ENCODE measurements around the gene ZFX. TPM values are rescaled to one million over a fixed set of nuclear protein-coding genes. Genes with fewer than 3 reads are reported as not detected.

ZFX gene
- total RNA-seq, 1 experiment from 2014 or later = 63.9 TPM

DNA sequence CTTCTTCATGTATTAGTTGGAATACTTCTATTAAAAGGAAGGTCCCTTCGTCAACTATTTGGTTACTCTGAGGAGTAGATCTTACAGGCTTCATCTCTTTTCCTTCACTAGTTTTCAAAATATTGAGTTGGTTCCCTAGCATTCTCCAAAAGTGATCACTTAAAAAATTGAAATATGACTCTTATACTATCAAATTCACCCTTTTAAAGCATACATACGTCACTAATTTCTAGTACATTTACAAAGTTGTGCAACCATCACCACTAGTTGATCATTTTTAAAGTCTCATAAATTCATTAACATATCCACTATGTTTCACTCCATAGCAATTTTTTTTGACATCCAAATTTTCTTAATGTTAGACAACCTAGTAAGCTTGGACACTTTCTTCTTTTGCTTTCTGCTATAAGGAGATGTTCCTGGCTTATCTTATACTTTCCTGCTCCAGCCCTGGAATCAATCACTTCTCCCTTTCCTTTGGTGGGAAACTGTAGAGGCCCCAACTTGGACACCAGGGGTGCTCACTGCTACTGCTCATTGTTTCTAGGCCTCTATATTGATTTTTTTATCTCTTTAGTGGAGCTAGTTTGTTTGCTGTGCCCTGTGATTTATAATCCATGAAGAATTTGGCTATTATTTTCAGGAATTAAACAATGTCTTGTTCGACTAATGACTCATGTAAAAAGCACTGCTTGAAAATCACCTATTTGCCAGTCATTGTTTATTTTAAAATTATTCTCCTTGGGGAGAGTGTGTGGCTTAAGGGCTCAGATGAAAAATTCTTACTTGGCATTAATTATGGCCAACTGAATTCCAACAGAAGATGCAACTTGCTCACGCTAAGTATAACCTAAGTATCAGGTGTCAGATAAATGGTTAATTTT, 4.0 kb upstream of the ZFX start:
- H3K27ac ChIP-seq (ENCODE audit: low read depth, low read length, poor library complexity, severe bottlenecking) = no peak overlapping the region
- CTCF ChIA-PET = no interaction called here
- intact Hi-C loops (cut with micrococcal nuclease; ENCODE audit: unreplicated experiment) = loop anchor here (2.0 to 5.0 kb wide), 2 partner anchors 91 to 97 kb away; partner anchors contain the start of gene EIF2S3
- BruUV-seq (replicated peaks) = no TSS peak
- H3K9me3 ChIP-seq (ENCODE audit: low read depth, low read length, poor library complexity, severe bottlenecking) = no peaks in the 10 kb centered on the region
- no peaks in the 10 kb centered on the region for H3K27me3 ChIP-seq (replicated peaks; ENCODE audit: insufficient read depth, low read depth, low read length, poor library complexity)
- POLR2A ChIA-PET (ENCODE audit: low non-redundant PET) = no interaction called here
- no peaks in the 10 kb centered on the region for H3K36me3 ChIP-seq (ENCODE audit: insufficient read depth, low read length, poor library complexity, severe bottlenecking)
- TF ChIP-seq EZH2 (IDR thresholded peaks at IDR 0.05; ENCODE audit: borderline replicate concordance, low read depth, low read length, poor library complexity, severe bottlenecking) (no peak), CTCF (conservative IDR thresholded peaks at IDR 0.05; ENCODE audit: low read depth, low read length) (no peak)
- peaks cover 35% of the 10 kb centered on the region for H3K4me1 ChIP-seq (ENCODE audit: insufficient read depth, low read length, poor library complexity, severe bottlenecking)
- H3K4me3 ChIP-seq (ENCODE audit: low read depth, low read length, poor library complexity, severe bottlenecking) = no peak overlapping the region
- DNase-seq (ENCODE audit: low spot score) = peak; percentile 37

- H3K36me3 ChIP-seq (ENCODE audit: insufficient read depth, low read length, poor library complexity, severe bottlenecking) = no peaks in the 10 kb centered on the region
- BruUV-seq (replicated peaks) = no TSS peak
- CTCF ChIA-PET = no interaction called here
- peak; percentile 34 for DNase-seq (ENCODE audit: low spot score)
- peak overlapping the region; percentile 52 for H3K27ac ChIP-seq (ENCODE audit: low read depth, low read length, poor library complexity, severe bottlenecking)
- H3K9me3 ChIP-seq (ENCODE audit: low read depth, low read length, poor library complexity, severe bottlenecking) = no peaks in the 10 kb centered on the region
- peaks cover 37% of the 10 kb centered on the region for H3K4me1 ChIP-seq (ENCODE audit: insufficient read depth, low read length, poor library complexity, severe bottlenecking)
- intact Hi-C loops (cut with micrococcal nuclease; ENCODE audit: unreplicated experiment) = loop anchor here (2.0 to 5.0 kb wide), 2 partner anchors 92 to 96 kb away; partner anchors contain the start of gene EIF2S3
- POLR2A ChIA-PET (ENCODE audit: low non-redundant PET) = no interaction called here
- H3K4me3 ChIP-seq (ENCODE audit: low read depth, low read length, poor library complexity, severe bottlenecking) = peak overlapping the region; percentile 0
- TF ChIP-seq CTCF (conservative IDR thresholded peaks at IDR 0.05; ENCODE audit: low read depth, low read length) = no peak
- TF ChIP-seq EZH2 (IDR thresholded peaks at IDR 0.05; ENCODE audit: borderline replicate concordance, low read depth, low read length, poor library complexity, severe bottlenecking) = no peak
- no peaks in the 10 kb centered on the region for H3K27me3 ChIP-seq (replicated peaks; ENCODE audit: insufficient read depth, low read depth, low read length, poor library complexity)
Observed at GRCh38 chrX:24146283-24146949, 3.1 kb upstream of the ZFX start.

DNA sequence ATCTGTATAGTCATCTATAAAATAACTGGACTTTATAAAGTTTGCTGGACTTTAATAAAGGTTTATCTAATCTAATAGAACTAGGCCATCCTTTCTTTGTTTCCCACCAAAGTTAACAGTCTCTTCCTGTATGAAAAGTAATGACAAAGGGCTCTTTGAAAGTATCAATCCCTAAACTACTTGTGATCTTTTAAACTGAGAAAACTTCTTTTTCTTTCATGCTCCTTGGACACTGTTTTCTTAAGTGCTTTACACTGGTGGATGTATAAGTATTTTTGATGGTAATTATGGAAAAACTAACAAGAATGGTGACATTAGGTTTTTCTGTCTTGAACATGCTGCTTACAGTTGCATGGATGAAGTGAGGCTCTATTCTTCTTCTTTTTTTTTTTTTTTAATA, 2.4 kb upstream of the ZFX start:
- CTCF ChIA-PET = no interaction called here
- no peaks in the 10 kb centered on the region for H3K9me3 ChIP-seq (ENCODE audit: low read depth, low read length, poor library complexity, severe bottlenecking)
- intact Hi-C loops (cut with micrococcal nuclease; ENCODE audit: unreplicated experiment) = loop anchor here (2.0 to 5.0 kb wide), 2 partner anchors 92 to 95 kb away; partner anchors contain the start of gene EIF2S3
- no peak for DNase-seq (ENCODE audit: low spot score)
- POLR2A ChIA-PET (ENCODE audit: low non-redundant PET) = no interaction called here
- H3K4me3 ChIP-seq (ENCODE audit: low read depth, low read length, poor library complexity, severe bottlenecking) = no peak overlapping the region
- no peaks in the 10 kb centered on the region for H3K36me3 ChIP-seq (ENCODE audit: insufficient read depth, low read length, poor library complexity, severe bottlenecking)
- H3K27ac ChIP-seq (ENCODE audit: low read depth, low read length, poor library complexity, severe bottlenecking) = peak overlapping the region; percentile 52
- peaks cover 41% of the 10 kb centered on the region for H3K4me1 ChIP-seq (ENCODE audit: insufficient read depth, low read length, poor library complexity, severe bottlenecking)
- no peaks in the 10 kb centered on the region for H3K27me3 ChIP-seq (replicated peaks; ENCODE audit: insufficient read depth, low read depth, low read length, poor library complexity)
- no peak for TF ChIP-seq CTCF (conservative IDR thresholded peaks at IDR 0.05; ENCODE audit: low read depth, low read length)
- no peak for TF ChIP-seq EZH2 (IDR thresholded peaks at IDR 0.05; ENCODE audit: borderline replicate concordance, low read depth, low read length, poor library complexity, severe bottlenecking)
- no TSS peak for BruUV-seq (replicated peaks)
